HG02884 (cell line): Measurements from ENCODE around the gene CAB39.
"Not testable (repeated sequence)": the region's sequence is repeated elsewhere in the genome, so short reads cannot be mapped to it uniquely, and the experiment has no call there.

Source experiments
- ATAC-seq: cut with Tn5 transposase; IDR thresholded peaks from one replicate; pipeline ENCODE4 v1.9.1; 2021; ENCODE audit warnings: mild to moderate bottlenecking, moderate library complexity; ENCODE audit not compliant: unreplicated experiment

Gene CAB39

GRCh38 chr2:230682546-230682945, 30.1 kb upstream of the CAB39 start:
- no peak for ATAC-seq

DNA sequence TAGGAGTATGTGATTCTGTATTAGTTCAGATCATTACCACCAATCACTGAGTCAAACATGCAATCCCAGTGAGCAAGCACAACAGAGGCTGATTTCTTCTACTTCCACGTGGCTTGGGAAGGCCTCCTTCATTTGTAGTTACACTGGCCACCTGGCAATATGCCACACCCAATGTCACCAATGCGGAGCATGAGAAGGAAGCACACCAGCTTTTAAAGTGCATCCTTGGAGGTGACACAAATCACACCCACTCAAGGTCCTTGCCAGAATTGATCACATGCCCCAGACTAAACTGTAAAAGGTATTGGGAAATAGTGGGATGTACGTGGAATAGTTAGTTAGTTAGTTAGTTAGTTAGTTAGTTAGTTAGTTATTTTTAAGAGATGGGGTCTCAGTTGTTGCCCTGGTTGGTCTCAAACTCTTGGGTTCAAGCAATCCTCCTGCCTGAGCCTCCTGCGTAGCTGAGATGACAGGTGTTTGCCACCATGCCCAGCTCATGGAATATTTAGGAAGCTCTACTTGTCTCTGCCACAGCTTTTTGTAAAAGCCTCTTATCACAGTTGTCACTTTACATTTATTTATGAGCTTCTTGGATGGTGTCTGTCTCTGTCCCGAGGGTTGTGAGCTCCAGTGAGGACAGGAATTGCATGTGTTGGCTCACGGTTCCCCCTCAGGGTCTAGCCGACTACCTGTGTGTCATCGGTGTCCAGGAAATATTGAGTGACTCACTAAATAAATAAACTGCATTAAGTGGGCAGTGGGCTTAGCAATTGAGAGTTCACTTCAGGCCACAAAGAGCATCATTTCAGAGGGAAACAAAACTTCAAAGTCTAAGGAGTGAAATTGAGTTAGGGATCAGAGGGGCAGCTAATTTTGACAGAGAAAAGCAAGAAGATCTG, 28.1 kb upstream of the CAB39 start:
- ATAC-seq = no peak

- no peak for ATAC-seq
These were observed 27.5 kb upstream of the CAB39 start for GRCh38 chr2:230685178-230685577.

DNA sequence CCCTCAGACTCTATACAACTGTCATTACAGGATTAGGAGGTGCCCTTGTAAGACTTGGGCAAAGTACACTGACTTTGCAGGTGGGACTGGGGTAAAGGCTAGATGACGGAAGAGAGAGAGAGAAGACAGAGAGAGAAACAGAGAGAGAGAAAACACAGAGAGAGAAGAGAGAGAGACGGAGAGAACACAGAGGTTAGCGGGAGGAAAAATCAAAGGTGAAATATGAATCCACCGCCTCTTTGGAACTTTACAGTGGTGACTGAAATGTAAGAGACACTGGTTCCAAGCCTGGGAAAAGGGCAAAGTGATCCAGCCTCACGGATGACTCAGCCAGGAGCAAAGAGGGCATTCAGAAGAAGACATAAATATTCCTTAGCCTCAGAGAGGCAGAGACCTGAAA, 25.1 kb upstream of the CAB39 start:
- no peak for ATAC-seq

DNA sequence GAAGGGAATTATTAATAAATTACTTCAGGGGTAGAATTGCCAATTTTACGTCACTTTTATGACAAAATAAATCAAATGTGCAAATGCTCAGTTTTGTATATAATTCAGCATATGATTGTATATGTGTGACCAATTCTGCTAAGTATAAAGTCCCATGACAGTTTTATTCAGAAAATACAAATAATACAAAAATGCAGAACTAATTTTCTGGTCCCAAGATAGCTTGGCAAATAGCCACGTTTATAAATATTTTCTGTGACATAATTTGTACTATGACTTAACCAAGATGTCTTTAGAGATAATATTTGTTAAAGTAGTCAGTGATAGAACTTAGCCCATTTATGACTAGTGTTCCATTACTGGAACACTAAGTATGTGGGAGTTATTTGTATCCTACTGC, 24.2 kb upstream of the CAB39 start:
- ATAC-seq = no peak

DNA sequence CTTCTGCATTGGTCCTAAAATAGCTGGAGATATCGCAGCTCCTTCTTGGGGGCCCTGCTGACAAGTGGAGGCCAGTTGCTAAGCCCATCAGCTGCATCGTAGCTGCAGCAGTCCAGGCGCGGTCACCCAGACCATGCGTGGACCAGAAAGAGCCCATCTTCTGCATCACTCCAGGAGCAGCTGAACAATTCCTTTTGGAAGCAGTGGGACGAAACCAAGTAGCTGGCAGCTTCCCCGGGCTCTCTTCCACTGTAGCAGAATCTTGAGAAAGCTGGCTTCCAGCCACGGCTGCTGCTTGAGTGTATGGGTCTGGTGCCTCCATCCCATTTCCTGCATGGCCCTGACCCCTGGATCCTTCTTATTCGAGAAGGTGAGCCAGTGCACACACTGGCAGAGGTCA, 22.2 kb upstream of the CAB39 start:
- no peak for ATAC-seq

DNA sequence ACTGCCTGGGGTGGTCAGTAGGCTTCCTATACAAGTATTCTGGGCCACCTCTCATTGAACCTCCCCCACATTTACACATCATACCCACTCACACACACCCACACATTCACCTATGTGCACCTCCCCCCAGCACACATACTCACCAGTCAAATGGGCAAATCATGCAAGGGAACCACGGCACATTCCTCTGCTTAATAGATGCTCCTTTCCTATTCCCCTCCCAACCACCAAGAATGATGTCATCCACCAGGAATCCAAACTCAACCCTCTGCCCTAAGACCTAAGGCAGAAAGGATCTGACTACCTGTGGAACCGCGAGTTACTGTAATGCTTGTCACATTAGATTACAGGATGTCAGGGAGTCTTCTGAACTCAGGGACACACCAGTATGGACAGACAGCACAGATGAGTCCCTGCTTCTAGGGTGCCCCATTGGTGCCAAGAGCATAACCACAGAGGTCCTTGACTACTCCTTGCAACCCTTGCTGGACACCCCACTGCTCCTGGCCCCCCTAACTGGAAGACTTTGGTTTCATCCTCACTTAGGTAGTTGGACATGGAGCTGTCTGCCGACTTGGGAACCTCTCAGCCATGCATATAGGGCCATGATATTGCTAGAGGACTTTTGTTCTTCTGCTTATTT, 21.5 kb upstream of the CAB39 start:
- ATAC-seq = no peak

- ATAC-seq = no peak
These were observed 19.9 kb upstream of the CAB39 start for GRCh38 chr2:230692760-230693159.

GRCh38 chr2:230693411-230693810, 19.2 kb upstream of the CAB39 start:
- no peak for ATAC-seq

DNA sequence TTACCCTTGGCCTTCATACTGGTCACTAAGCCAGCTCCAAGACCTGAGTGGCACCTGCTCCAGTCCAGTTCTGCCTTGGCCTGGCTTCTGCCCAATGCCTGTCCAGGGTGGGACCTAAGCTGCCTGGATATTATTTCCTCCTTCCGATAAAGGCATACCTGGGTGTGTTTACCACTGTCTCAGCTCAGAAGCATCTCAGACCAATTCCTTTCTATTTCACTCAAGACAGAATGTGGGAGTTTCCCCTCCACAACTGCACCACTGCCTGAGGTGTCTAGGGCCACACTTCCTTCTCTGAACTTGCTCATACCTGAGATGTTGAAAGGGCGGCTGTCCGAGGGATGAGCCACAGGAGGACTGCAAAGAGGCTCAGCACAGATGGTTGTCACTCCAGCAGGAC, 18.4 kb upstream of the CAB39 start:
- ATAC-seq = no peak

DNA sequence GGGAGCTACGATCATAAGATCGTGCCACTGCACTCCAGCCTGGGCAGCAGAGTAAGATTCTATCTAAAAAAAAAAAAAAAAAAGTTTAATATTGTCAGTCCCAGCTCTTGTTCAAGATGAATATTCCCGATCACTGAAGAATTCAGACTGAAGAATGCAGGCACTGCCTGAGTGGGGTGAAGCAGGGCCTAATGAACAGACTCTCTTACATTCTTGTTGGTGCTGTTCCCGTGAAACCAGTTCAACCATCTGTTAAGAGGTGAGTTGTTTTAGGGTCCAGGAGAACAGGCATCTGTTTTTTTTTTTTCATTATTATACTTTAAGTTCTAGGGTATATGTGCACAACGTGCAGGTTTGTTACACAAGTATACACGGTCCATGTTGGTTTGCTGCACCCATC, 17.1 kb upstream of the CAB39 start:
- ATAC-seq = no peak

- ATAC-seq = no peak
These were observed 16.0 kb upstream of the CAB39 start for GRCh38 chr2:230696670-230697069.

DNA sequence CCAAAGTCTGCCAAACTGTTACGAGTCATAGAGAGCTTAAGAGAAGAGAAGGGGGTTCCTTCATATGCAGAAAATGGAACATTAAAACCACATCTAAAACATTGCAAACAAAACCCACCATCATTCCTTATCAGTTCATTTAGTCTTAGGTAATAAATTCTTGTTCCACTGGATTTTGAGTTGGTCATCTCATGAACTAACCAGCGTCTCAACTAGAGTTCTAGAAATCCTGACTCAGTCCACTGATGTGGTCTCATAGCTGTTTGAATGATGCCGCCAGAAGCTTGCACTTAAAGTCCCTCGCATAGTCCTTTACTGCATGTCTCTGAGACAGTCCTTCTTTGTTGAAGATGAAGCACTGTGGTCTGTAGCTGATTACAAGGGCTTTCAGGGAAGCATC, 15.0 kb upstream of the CAB39 start:
- ATAC-seq = no peak

DNA sequence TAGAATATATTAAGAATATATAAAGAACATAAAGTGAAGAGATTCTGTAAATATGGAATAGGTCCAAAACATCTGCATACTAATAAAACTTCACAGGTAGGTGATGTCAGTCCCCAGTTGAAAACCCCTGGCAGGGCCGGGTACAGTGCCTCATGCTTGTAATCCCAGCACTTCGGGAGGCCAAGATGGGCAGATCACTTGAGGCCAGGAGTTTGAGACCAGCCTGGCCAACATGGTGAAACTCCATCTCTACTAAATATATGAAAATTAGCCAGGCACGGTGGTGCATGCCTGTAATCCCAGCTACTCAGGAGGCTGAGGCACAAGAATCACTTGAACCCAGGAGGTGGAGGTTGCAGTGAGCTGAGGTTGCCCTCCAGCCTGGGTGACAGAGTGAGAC, 13.9 kb upstream of the CAB39 start:
- ATAC-seq = not testable (repeated sequence)

GRCh38 chr2:230700447-230700846, 12.2 kb upstream of the CAB39 start:
- no peak for ATAC-seq

DNA sequence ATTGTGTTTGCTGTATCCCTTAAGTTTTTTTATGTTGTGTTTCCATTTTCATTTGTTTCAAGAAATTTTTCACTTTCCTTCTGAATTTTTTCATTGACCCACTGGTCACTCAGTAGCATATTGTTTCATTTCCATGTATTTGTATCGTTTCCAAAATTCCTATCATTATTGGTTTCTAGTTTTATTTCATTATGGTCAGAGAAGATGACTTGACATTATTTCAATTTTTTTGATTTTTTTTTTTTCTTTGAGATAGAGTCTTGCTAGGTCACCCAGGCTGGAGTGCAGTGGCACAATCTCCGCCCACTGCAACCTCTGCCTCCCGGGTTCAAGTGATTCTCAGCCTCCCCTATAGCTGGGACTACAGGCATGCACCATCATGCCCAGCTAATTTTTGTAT, 11.3 kb upstream of the CAB39 start:
- no peak for ATAC-seq

DNA sequence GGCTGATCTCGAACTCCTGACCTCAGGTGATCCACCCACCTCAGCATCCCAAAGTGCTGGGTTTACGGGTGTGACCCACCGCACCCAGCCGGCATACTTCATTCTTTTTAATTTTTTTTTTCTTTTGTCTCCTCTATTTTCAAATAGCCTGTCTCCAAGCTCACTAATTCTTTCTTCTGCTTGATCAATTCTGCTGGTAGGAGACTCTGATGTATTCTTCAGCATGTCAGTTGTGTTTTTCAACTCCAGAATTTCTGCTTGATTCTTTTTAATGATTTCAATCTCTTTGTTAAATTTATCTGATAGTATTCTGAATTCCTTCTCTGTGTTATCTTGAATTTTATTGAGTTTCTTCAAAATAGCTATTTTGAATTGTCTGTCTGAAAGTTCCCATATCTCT, 10.2 kb upstream of the CAB39 start:
- ATAC-seq = not testable (repeated sequence)

- ATAC-seq = no peak
These were observed 9.1 kb upstream of the CAB39 start for GRCh38 chr2:230703514-230703913.

- no peak for ATAC-seq
These were observed 6.6 kb upstream of the CAB39 start for GRCh38 chr2:230706053-230706521.

GRCh38 chr2:230706966-230707365, 5.7 kb upstream of the CAB39 start:
- no peak for ATAC-seq

GRCh38 chr2:230708204-230708603, 4.4 kb upstream of the CAB39 start:
- no peak for ATAC-seq

DNA sequence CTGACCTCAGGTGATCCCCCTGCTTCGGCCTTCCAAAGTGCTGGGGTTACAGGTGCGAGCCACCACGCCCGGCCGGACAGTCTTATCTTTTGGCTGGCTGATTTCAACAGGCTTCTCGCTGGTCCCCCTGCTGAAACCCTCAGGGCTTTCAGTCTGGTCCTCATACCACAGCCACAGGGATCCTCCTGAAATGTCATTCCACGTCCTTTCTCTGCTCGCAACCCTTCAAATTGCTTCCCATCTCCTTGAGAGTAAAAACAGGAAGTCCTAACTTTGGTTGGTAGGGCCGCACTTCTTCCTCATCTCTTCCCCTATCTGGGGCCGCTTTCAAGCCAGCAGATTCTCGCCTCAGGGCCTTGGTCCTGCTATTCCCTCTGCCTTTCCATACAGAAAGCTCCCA, 1.4 kb upstream of the CAB39 start:
- no peak for ATAC-seq
